Thymus (tissue), 11 donors: ENCODE measurements around the gene TMED1. TPM values are rescaled to one million over a fixed set of nuclear protein-coding genes. Genes with fewer than 3 reads are reported as not detected.

Experiments used
- DNase-seq, 9 donors: peaks; one replicate each; pipeline ENCODE4 v3.0.0-alpha.2; 2013; ENCODE audit warnings: low spot score in 9 of 9, low read depth in 6 of 9, missing footprints in 1 of 9
- H3K27ac ChIP-seq, 2 donors: one replicate each; pipeline ENCODE4 v1.5.1; 2013; ENCODE audit warnings: control low read depth in 1 of 2, low read depth in 1 of 2, low read length in 1 of 2, mild to moderate bottlenecking in 1 of 2, moderate library complexity in 1 of 2
- H3K27me3 ChIP-seq, 2 donors: one replicate each; pipeline ENCODE4 v1.5.1; 2013; ENCODE audit warnings: low read length in 1 of 2; ENCODE audit not compliant: control insufficient read depth in 2 of 2, insufficient read depth in 1 of 2
- H3K36me3 ChIP-seq, 2 donors: one replicate each; pipeline ENCODE4 v1.5.1; 2013; ENCODE audit warnings: low read length in 1 of 2, mild to moderate bottlenecking in 1 of 2, moderate library complexity in 1 of 2; ENCODE audit not compliant: control insufficient read depth in 2 of 2, insufficient read depth in 2 of 2
- H3K4me1 ChIP-seq, 2 donors: one replicate each; pipeline ENCODE4 v1.5.1; 2013; ENCODE audit warnings: low read length in 2 of 2; ENCODE audit not compliant: control insufficient read depth in 2 of 2, insufficient read depth in 2 of 2
- H3K4me3 ChIP-seq, 2 donors: one replicate each; pipeline ENCODE4 v1.5.1; 2013; ENCODE audit warnings: low read length in 2 of 2, control low read depth in 1 of 2, mild to moderate bottlenecking in 1 of 2
- H3K9me3 ChIP-seq, 2 donors: one replicate each; pipeline ENCODE4 v1.5.1; 2013; ENCODE audit warnings: low read length in 1 of 2, mild to moderate bottlenecking in 1 of 2; ENCODE audit not compliant: control insufficient read depth in 2 of 2, insufficient read depth in 1 of 2
- WGBS: extraction: QIAGEN DNeasy Blood & Tissue Kit; methylation state at CpG from one replicate; pipeline ENCODE4 v1.1.7; 2013; 5-methylcytosine and 5-hydroxymethylcytosine counted together
- polyA plus RNA-seq: library from polyadenylated mRNA; stranded (reverse); fragments of 200-250 nt; gene quantifications from one replicate; pipeline ENCODE4 v1.2.3, GENCODE V29; 2013
- total RNA-seq: library from RNA; stranded (reverse); fragments of 120-200 nt; gene quantifications from one replicate; pipeline ENCODE4 v1.2.4, GENCODE V29; 2013
- donor health status: healthy.

The TMED1 gene
- total and polyA plus RNA-seq, 2 donors: 19.4 to 22.0 TPM

- no peak overlapping the region for H3K27ac ChIP-seq
- no peaks in the 10 kb centered on the region for H3K27me3 ChIP-seq
- peaks cover 0 to 2% of the 10 kb centered on the region in 2 donors for H3K4me1 ChIP-seq
- no peak for DNase-seq
- WGBS: 99% methylated on average over 19 of the region's 19 CpGs
- no peak overlapping the region for H3K4me3 ChIP-seq
- peaks cover 0 to 2% of the 10 kb centered on the region in 2 donors for H3K9me3 ChIP-seq
- peaks cover 84 to 87% of the 10 kb centered on the region in 2 donors for H3K36me3 ChIP-seq
Measured at GRCh38 chr19:10796653-10797052, 39.4 kb downstream of the TMED1 start.

- Histone ChIP-seq H3K27ac (no peak overlapping the region), H3K27me3 (no peaks in the 10 kb centered on the region), H3K4me3 (no peak overlapping the region), H3K4me1 (no peaks in the 10 kb centered on the region), H3K36me3 (peaks cover 84 to 90% of the 10 kb centered on the region in 2 donors), H3K9me3 (no peaks in the 10 kb centered on the region)
- 97% methylated on average over 10 of the region's 10 CpGs for WGBS
- DNase-seq: no peak
Measured at GRCh38 chr19:10789866-10790265, 46.1 kb downstream of the TMED1 start.

DNA sequence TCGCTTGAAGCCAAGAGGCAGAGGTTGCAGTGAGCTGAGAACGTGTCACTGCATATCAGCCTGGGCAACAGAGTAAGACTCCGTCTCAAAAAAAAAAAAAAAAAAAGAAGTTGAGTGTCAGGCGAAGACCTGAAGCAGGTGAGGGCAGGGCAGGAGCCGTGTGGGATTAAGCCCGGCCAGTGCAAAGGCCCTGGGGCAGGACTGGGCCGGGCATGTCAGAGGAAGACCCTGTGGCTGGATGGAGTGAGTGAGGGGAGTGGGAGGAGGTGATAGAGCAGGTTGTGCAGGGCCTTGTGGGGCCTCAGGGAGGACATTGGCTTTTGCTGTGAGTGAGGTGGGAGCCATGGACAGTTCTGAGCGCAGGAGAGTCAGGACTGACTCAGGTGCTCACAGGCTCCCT is 47.9 kb downstream of the TMED1 start:
- Histone ChIP-seq H3K4me1 (no peaks in the 10 kb centered on the region), H3K9me3 (no peaks in the 10 kb centered on the region), H3K36me3 (peaks cover 81 to 88% of the 10 kb centered on the region in 2 donors), H3K4me3 (no peak overlapping the region), H3K27ac (no peak overlapping the region), H3K27me3 (no peaks in the 10 kb centered on the region)
- DNase-seq: no peak
- 98% methylated on average over 8 of the region's 8 CpGs for WGBS

DNA sequence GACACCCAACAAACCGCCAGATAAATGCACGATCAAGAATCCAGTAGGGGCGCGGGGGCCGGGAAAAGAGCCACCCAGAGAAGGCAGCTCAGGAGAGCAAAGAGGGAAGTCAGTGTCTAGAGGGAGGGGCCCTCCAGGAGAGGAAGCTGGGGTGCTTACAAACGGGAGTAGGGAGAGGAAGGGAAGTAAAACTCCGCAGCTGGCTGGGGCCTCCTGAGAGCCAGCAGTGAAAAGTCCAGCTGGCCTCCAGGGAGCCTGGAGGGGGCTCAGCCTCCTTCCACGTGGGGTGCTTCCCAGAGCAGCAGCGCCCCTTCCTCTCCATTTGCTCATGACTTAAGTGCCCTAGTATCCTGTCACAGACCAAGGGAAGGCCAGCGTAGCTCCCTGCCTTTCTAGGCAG is 51.8 kb downstream of the TMED1 start:
- WGBS: 67% methylated on average over 10 of the region's 10 CpGs
- Histone ChIP-seq H3K4me3 (no peak overlapping the region), H3K4me1 (peaks cover 0 to 3% of the 10 kb centered on the region in 2 donors), H3K36me3 (peaks cover 83 to 90% of the 10 kb centered on the region in 2 donors), H3K9me3 (no peaks in the 10 kb centered on the region), H3K27ac (no peak overlapping the region), H3K27me3 (no peaks in the 10 kb centered on the region)
- no peak for DNase-seq

- 96% methylated on average over 13 of the region's 13 CpGs for WGBS
Measured at GRCh38 chr19:10782795-10783194, 53.2 kb downstream of the TMED1 start.

More at GRCh38 chr19:10782795-10783194, 53.2 kb downstream of the TMED1 start:
- no peak overlapping the region for H3K4me3 ChIP-seq
- peaks cover 0 to 3% of the 10 kb centered on the region in 2 donors for H3K4me1 ChIP-seq
- no peak for DNase-seq
- no peak overlapping the region for H3K27ac ChIP-seq
- H3K9me3 ChIP-seq: no peaks in the 10 kb centered on the region
- peaks cover 84 to 85% of the 10 kb centered on the region in 2 donors for H3K36me3 ChIP-seq
- H3K27me3 ChIP-seq: no peaks in the 10 kb centered on the region

Other genes starting within 250 kb of the TMED1 start
- gene AP1M2, start 248.9 kb downstream of the TMED1 start, total RNA-seq: 4.8 TPM
- 20.7 TPM for gene AP1M2, start 248.9 kb downstream of the TMED1 start, polyA plus RNA-seq
- 25.6 TPM for gene SLC44A2, start 210.7 kb downstream of the TMED1 start, total RNA-seq
- 78.4 TPM for gene SLC44A2, start 210.7 kb downstream of the TMED1 start, polyA plus RNA-seq
- 60.7 TPM for gene ILF3, start 181.9 kb downstream of the TMED1 start, total RNA-seq
- 185 TPM for gene ILF3, start 181.9 kb downstream of the TMED1 start, polyA plus RNA-seq
- gene QTRT1, start 134.8 kb downstream of the TMED1 start, total RNA-seq: 21.1 TPM
- 72.1 TPM for gene QTRT1, start 134.8 kb downstream of the TMED1 start, polyA plus RNA-seq
- 49.0 TPM for gene DNM2, start 118.1 kb downstream of the TMED1 start, total RNA-seq
- 102 TPM for gene DNM2, start 118.1 kb downstream of the TMED1 start, polyA plus RNA-seq
- 7.1 TPM for gene C19orf38, start 12.2 kb upstream of the TMED1 start, total RNA-seq
- 5.4 TPM for gene C19orf38, start 12.2 kb upstream of the TMED1 start, polyA plus RNA-seq
- gene CARM1, start 35.3 kb upstream of the TMED1 start, total RNA-seq: 7.0 TPM
- gene CARM1, start 35.3 kb upstream of the TMED1 start, polyA plus RNA-seq: 30.8 TPM
- gene YIPF2, start 92.4 kb upstream of the TMED1 start, total RNA-seq: 28.8 TPM
- 40.2 TPM for gene YIPF2, start 92.4 kb upstream of the TMED1 start, polyA plus RNA-seq
- gene TIMM29, start 92.6 kb upstream of the TMED1 start, total RNA-seq: 23.6 TPM
- 24.0 TPM for gene TIMM29, start 92.6 kb upstream of the TMED1 start, polyA plus RNA-seq
- gene SMARCA4, start 124.8 kb upstream of the TMED1 start, total RNA-seq: 76.6 TPM
- 88.0 TPM for gene SMARCA4, start 124.8 kb upstream of the TMED1 start, polyA plus RNA-seq